HG02759 (cell line): ENCODE measurements around the gene ZNF736.
"Not testable (repeated sequence)": the region's sequence is repeated elsewhere in the genome, so short reads cannot be mapped to it uniquely, and the experiment has no call there.

Experiments used
- ATAC-seq: cut with Tn5 transposase; IDR thresholded peaks from one replicate; pipeline ENCODE4 v1.9.1; 2021; ENCODE audit warnings: mild to moderate bottlenecking, moderate library complexity; ENCODE audit not compliant: unreplicated experiment

Gene ZNF736

DNA sequence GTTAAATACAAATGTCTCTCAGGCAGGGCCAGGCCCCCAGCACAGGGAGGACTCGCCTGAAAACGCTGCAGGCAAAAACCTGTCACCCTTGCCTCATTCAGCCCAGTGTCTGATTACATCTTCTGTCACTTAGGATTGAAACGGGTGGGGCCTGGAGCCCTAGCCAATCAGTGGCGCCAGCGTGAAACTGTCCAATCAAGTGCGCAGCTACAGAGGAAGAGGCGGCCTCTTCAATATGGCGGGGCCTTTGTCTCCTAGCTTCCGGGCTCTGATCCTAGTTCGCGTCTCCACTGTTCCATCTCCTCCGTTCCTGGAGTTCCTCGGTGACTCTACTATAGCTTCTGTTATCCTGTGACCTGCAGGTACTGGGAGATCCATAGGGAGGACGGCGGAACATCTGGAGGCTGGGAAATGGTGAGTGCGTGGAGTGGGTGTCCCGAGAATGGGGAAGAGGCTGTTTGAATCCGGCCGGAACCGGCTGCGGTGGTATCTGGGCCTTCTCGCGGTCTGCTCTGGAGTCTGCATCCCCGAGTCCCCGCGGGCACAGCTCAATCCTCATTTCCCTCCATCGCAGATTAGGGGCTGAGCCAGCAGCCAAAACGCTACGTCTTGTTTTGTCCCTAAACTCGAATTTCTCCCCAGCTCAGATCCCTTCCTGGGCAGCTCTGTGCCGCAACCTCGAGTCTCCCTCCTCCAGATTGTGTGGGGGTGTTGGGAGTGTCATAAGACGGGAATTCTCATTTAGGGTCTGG lies at the start of gene ZNF736:
Gene ZNF736 (plus strand): TSS at position 222 of the 752 bp plus-strand sequence. CDS start 190 bp downstream, at position 412.
- ATAC-seq = peak; percentile 100

DNA sequence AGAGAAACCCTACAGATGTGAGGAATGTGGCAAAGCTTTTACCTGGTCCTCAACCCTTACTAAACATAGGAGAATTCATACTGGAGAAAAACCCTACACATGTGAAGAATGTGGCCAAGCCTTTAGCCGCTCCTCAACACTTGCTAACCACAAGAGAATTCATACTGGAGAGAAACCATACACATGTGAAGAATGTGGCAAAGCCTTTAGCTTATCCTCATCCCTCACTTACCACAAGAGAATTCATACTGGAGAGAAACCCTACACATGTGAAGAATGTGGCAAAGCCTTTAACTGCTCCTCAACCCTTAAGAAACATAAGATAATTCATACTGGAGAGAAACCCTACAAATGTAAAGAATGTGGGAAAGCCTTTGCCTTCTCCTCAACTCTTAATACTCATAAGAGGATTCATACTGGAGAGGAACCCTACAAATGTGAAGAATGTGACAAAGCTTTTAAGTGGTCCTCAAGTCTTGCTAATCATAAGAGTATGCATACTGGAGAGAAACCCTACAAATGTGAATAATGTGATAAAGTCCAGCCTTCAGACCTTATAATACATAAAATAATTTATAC lies 47.3 kb upstream of the ZNF736 start:
- ATAC-seq = no peak

DNA sequence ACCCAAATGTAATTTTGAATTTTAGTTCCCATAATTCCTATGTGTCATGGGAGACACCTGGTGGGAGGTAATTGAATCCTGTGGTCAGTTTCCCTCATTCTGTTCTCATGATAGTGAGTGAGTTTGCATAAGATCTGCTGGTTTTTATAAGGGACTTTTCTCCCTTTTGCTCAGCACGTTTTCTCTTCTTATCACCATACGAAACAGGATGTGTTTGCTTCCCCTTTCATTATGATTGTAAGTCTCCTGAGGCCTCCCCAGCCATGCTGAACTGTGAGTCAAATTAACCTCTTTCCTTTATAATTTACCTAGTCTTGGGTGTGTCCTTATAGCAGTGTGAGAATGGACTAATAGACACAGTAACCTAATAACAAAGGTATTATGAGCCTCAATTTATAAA lies 36.1 kb upstream of the ZNF736 start:
- no peak for ATAC-seq

GRCh38 chr7:64294701-64295420 lies 18.9 kb upstream of the ZNF736 start:
- ATAC-seq = no peak

- not testable (repeated sequence) for ATAC-seq
These were observed 16.3 kb upstream of the ZNF736 start for GRCh38 chr7:64297418-64297817.

GRCh38 chr7:64300641-64301405 lies 12.9 kb upstream of the ZNF736 start:
- ATAC-seq = no peak

DNA sequence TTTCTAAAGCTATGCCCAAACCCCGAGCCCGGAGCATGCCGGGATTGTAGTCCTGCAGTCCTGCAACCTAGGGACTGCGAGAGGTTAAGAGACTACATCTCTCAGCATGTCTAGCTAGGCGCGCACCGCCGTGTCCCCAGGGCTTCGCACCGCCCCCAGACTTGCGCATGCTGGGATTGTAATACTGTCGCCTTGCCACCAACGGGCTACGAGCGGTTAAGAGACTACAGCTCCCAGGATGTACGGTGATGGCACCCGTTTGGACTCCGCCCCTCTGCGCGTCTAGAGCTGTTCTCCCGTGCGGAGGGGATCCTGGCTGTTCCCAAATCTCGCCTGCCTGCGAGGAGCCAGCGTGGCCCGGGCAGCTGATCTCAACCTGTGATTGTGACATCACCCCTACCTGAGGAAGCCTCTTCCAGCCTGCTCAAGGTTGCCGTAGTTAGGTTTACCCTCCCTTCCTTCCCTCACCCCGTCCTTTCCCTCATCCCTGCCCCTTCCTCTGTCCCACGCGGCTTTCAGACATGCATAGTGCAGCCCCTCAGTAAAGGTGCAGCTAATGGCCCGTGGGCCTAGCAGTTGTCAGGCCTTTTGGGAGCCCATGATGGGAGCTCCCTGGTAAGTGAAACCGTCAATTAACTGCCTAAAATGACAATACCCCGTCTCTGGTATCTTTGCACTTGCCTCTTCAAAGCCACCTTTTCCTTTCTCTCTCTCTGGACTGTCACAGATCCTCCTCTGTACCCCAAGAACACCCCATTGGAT lies 6.3 kb upstream of the ZNF736 start:
- ATAC-seq = peak; percentile 98

DNA sequence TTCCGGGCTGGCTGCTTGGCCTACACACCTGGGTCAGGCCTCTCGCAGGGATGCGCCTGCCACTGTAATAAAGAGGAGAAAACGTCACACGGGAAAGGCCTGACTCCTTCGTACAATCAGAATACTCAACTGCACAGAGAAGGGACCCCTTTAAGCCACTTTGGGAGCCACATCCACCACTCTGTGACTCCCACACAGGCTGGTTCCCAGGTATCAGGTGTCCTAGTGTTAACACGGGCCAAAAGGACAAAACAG lies 5.8 kb upstream of the ZNF736 start:
- ATAC-seq = no peak

- ATAC-seq = no peak
These were observed 3.3 kb upstream of the ZNF736 start for GRCh38 chr7:64310426-64310825.

DNA sequence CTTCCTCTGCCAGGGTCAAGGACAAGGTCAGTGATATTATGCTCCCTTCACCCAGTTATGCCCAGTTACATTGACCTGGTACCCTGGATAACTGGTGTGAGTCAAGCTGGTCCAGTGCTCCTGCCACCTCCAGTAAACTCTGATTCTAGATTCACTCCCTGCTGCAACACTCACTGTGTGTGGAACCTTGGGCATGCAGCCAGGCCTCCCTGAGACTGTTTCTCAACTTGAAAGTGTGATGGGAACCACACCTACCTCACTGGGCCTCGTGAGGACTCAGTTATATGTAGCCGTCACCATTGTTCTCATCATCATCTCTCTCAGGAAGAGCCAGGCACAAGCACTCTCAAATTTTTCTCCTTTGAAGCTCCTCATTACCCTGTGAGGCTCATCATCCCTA lies 935 bp upstream of the ZNF736 start:
- ATAC-seq = no peak

- no peak for ATAC-seq
These were observed 805 bp downstream of the ZNF736 start for GRCh38 chr7:64314566-64314965.

DNA sequence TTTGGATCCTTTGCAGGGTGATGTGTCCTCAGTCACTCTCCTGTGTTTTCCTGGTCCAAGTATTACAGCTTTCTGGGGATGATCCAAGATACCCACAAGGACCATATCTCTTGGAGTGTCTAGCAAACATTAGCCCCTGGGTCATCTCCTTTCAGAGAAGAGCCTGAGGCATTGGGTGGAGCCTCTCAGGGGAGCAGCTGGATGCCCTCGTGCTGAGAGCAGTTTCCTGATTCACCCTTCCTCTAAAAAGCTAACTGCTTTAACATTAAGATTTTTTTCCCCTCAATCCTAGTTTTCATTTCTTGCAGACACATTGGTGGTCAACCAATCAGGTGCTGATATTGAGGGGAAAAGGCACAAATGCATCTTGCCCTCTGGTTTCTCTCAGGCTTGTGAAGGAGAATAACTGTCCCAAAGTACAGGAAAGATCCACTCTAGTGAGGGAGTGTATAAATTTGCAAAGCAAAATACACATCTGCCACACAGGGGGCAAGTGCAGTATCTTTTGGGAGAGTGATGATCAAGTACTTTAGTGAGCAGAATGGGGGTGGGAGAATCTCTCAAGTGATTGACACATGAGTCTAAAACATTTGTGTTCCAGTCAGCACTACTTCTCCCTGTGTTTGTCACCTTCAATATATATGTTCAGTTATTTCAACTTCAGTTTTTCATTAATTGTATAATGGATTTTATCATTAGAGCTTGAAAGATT lies 2.4 kb downstream of the ZNF736 start:
- not testable (repeated sequence) for ATAC-seq

GRCh38 chr7:64320547-64321513 lies 7.1 kb downstream of the ZNF736 start:
- ATAC-seq = no peak

DNA sequence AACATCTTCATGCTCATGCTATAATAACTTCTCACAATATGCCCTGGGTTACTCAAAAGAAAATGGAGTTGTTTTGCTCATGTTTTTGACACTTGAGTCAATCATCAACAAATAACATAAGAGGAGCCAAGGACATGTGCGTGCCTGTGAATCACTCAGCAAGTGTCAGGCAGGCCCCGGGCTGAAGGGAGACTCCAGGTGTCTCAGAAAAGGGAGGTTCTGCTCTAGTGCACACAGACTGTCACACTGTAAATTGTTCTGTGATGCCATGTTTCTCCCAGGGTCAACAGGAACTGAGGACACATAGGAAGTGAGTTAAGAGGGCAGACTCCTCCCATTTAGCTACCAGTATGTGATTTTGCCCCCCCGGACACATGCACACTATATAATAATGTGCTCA lies 10.4 kb downstream of the ZNF736 start:
- ATAC-seq = not testable (repeated sequence)

GRCh38 chr7:64348713-64349210 lies 35.0 kb downstream of the ZNF736 start:
- ATAC-seq = not testable (repeated sequence)

GRCh38 chr7:64359543-64359942 lies 45.8 kb downstream of the ZNF736 start:
- no peak for ATAC-seq

DNA sequence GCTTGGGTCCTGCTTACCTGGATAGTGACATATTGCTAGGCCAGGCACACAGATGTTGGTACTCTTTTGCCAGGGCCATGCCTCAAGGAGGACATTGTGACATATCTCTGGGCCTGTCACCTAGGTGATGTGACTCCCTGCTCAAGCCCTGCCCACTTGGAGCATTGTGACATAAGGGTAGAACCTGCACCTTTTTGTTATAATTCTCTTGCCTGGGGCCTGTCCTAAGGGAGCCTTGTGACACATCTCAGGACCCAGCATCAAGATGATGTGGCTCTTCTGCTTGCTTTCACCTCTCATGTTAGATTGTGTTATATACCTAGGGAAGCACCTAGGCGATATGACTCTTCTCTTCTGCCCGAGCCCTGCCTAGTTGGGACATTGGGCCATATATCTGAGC lies 57.4 kb downstream of the ZNF736 start:
- no peak for ATAC-seq

DNA sequence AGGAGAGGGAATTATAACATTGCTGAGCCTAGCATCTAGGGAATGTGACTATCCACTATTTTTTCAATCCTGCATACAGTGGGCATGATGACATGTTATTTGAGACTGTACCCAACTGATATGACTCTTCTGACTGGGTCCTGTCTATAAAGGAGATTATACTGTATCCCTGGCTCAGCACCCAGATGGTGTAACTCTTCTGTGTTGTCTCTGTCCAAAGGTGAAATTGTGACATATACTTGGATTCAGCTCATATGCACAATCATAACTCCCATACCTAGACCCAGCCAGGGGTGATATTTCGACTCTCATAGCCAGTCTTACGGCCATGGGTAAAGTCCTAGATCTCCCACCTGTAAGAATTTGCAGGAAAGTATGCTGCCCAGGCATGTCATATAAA lies 59.3 kb downstream of the ZNF736 start:
- no peak for ATAC-seq

DNA sequence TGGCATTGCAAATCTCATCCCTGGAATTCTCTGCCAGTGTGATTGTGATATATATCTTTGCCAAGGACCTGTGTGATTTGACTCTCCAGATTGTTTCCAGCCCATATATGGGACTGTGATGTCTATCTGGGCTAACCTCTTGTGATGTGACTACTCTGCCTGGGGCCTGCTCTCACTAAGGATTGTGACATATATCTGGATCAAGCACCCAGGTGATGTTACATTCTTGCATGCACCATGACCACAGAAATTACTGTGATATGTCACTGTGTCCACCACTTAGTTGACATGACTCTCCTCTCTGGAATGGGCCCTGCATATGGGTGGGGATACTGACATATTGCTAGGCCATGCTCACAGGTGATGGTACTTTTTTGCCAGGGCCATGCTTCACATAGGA lies 86.6 kb downstream of the ZNF736 start:
- ATAC-seq = no peak
